ENCODE data around the gene MAP4K4.

DNA sequence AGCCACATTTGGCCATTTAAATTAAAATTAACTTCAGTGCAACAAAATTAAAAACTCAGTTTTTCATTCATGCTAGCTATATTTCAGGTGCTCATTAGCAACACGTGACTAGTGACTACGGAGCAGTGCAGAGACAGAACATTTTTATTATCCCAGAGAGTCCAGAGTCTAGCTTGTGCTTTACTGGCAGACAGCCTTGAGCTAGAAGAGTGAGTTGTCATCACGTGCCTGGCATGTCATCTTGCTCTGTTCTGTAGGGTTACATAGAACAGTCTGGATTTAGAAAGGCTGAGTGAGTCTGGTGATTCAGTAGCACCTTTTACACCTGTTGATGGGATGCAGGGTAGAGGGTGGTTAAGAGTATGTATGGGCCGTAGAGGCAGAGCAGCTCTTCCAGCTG lies 157.4 kb downstream of the MAP4K4 start:
- TF ChIP-seq, protein P1, sequence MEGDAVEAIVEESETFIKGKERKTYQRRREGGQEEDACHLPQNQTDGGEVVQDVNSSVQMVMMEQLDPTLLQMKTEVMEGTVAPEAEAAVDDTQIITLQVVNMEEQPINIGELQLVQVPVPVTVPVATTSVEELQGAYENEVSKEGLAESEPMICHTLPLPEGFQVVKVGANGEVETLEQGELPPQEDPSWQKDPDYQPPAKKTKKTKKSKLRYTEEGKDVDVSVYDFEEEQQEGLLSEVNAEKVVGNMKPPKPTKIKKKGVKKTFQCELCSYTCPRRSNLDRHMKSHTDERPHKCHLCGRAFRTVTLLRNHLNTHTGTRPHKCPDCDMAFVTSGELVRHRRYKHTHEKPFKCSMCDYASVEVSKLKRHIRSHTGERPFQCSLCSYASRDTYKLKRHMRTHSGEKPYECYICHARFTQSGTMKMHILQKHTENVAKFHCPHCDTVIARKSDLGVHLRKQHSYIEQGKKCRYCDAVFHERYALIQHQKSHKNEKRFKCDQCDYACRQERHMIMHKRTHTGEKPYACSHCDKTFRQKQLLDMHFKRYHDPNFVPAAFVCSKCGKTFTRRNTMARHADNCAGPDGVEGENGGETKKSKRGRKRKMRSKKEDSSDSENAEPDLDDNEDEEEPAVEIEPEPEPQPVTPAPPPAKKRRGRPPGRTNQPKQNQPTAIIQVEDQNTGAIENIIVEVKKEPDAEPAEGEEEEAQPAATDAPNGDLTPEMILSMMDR (IDR thresholded peaks at IDR 0.05): no peak
- TF ChIP-seq POLR2A (IDR thresholded peaks at IDR 0.05) (no peak), EP300 (IDR thresholded peaks at IDR 0.05) (no peak), POLR2AphosphoS5 (IDR thresholded peaks at IDR 0.05) (no peak)

Data from suprapubic skin (tissue), 4 donors.